GM10266 (cell line): ENCODE measurements around the gene RSF1.

Source experiments
- DNase-seq: peaks from one replicate; pipeline ENCODE4 v3.0.0; 2012; ENCODE audit errors: extremely low spot score
- TF ChIP-seq, protein P1 (sequence below): IDR thresholded peaks from 2 replicates; pipeline ENCODE4 v1.5.1; 2012; ENCODE audit warnings: mild to moderate bottlenecking, low read depth; ENCODE audit not compliant: control insufficient read depth, insufficient read depth; ENCODE audit errors: missing control alignments

Gene RSF1

DNA sequence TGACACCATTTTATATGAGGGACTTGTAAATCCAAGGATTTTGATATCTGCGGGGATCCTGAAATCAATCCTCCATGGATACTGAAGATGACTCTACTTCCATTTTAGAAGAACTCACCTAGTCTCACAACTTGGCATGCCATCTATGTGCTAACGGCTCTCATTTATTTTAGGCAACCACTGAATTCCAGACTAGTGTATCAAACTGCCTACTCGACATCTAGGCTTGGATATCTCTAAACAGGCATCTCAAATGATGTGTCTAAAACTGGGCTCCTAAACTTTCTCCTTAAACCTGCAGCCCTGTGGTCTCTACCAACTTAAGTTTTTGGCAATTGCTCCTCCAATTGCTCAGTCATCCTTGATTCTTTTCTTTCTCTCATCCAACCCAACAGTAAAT is 151.8 kb downstream of the RSF1 start:
- TF ChIP-seq, protein P1, sequence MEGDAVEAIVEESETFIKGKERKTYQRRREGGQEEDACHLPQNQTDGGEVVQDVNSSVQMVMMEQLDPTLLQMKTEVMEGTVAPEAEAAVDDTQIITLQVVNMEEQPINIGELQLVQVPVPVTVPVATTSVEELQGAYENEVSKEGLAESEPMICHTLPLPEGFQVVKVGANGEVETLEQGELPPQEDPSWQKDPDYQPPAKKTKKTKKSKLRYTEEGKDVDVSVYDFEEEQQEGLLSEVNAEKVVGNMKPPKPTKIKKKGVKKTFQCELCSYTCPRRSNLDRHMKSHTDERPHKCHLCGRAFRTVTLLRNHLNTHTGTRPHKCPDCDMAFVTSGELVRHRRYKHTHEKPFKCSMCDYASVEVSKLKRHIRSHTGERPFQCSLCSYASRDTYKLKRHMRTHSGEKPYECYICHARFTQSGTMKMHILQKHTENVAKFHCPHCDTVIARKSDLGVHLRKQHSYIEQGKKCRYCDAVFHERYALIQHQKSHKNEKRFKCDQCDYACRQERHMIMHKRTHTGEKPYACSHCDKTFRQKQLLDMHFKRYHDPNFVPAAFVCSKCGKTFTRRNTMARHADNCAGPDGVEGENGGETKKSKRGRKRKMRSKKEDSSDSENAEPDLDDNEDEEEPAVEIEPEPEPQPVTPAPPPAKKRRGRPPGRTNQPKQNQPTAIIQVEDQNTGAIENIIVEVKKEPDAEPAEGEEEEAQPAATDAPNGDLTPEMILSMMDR: no peak
- no peak for DNase-seq

DNA sequence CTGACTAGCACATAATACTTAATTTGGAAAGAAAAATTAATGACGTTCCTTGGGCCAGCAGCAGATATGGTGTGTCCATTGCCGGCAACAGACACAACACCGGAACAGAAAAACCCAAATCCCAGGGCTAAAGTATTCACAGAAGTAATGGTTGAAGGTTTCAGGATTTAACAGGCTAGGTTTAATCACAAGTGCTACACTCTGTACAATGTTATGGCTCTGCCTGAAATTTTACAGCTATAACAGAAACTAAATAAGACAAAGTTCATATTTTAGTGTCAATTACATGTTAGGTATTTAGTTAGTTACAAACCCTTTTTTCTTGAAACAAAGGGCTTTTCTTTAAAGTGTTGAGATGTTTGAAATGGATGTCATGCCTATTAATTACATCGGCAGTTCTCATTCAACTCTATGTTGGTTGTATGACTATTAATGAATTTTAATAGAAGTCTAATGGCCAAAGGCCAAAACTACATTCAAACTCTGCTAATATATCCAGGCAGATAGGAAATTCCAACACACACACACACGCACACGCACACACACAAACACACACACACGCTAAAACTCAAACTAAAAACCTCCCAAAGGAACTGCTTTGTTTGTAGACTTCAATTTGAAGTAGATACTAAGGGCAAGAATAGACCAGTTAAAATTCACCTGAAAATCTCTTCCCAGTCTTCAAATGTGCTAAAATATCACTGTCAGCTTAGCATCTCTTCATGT is 155.1 kb downstream of the RSF1 start:
- no peak for DNase-seq
- TF ChIP-seq, protein P1: no peak

DNA sequence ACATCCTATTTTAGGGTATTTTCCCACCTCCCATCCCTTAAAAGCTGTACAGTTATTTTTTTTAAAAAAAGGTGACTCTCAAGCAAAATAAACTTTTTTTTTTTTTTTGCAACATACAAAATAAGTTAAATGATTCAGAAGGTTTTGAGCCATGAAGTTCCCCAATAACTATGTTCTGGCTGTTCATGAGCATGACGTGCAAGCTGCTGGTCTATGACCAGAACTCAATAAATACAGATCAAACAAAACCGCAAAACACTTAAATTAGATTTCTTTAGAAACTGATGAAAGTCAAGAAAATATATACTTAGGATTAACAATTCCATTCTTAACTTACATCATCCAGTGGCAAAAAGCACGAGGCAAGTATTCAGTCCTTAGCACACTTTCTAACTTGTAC is 158.9 kb downstream of the RSF1 start:
- TF ChIP-seq, protein P1: no peak
- no peak for DNase-seq

DNA sequence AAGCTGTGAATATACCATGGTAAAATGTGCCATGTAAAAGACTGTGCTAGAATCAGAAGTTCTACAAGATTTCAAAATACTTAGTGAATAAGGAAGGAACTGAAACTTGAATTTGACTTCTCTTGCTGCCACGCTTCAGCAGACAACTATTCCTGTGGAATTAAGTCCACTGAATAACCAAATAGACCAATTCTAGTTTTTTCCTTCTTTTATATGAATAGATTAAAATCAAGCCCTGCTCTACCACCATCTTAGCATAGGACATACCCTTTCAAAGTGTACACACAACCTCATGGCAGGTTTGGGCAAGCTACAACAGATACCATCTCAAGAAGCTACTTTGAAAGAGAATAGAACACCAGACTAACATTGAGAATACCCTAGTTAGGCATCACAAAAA is 159.6 kb downstream of the RSF1 start:
- no peak for DNase-seq

DNA sequence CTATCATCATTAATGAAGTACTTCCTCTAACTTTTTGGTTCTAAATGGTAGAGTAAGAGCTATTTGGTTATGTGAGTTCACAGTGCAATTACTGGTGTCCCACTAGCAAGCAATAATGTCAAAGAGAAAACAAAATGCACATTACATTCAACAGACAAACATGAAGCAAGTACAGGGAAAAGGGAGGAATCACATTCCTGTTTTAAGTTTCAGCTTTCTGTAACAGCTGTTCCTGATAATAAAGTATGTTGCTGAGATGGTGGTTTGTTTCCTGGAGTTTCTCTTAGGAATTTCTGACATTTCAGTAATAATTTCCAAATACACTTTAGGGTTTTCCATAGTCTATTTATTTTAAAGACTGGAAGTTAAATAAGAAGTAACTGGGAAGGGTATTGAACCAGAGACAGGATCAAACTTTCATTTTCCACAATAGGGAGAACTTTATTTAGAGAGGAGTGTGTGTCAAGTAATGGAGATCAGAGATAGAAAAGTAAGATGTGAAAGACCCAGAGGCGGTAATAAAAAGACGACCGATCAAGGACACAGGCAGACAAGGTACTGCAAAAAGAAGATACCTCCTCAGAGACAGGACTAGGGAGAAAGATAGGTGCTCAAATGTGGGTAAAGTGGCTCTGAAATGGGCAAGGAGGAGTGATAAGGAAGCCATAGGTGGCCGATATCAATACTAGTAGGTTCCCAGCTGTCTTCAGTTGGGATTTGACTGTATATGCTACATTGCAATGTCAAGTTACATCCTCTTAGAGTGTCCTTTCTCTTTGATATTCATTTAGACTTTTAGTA is 162.1 kb downstream of the RSF1 start:
- TF ChIP-seq, protein P1: no peak
- DNase-seq: no peak

More for the DNA sequence above, 159.6 kb downstream of the RSF1 start:
- TF ChIP-seq, protein P1: no peak

DNA sequence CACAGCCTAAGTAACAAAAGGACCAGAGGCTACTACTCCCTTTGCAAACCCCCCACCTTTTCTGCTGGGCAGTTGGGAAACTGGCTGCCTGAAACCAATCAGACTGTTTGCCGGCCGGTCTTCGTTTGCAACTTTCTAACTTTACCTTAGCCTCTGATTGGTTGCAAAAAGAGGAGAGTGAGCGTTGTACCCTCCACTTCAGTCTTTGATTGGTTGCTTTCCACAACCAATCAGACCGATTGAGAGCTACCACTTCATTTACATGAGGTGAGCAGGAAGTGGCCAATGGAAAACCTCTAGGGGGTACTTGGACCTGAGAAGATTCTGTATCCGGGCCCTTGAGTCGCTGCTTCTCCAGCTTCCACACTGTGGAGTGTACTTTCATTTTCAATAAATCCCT is 164.2 kb downstream of the RSF1 start:
- DNase-seq: no peak
- TF ChIP-seq, protein P1: no peak
